Right renal pelvis (tissue), 4 donors: ENCODE measurements around the gene GHRHR. TPM values are rescaled to one million over a fixed set of nuclear protein-coding genes. Genes with fewer than 3 reads are reported as not detected.

Experiments used
- DNase-seq, 4 donors: peaks; one replicate each; pipeline ENCODE4 v3.0.0-alpha.2; 2013; ENCODE audit warnings: low read depth in 4 of 4, low spot score in 3 of 4, missing footprints in 1 of 4
- polyA plus RNA-seq, 4 donors: library from polyadenylated mRNA; unstranded; fragments of 120-200 nt; gene quantifications; one replicate each; pipeline ENCODE4 v1.2.1, GENCODE V29; 2013; ENCODE audit not compliant: insufficient read length in 4 of 4

Gene GHRHR
- polyA plus RNA-seq, 4 donors = 0.32 to 0.37 TPM; not detected in 2

DNA sequence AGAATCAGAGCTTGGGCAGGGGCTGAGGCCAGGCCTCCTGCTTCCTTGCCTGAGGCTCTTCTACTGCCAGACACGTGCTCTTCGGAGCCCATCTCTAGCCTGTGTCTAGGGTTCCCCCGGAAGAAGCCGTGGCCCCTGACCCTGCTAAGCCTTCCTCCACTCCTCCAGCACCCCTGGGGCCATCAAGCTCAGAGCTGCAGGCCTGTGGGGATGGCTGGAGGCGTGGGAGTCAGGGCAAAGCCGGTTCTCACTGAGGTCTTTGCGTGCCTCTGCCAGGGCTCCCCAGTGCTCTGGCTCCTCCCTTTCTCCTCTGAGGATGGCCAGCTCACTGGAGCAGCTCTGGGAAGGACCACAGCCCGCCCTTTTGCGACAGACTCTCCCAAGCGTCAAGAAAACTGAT lies 34.4 kb downstream of the GHRHR start:
- DNase-seq = no peak

DNA sequence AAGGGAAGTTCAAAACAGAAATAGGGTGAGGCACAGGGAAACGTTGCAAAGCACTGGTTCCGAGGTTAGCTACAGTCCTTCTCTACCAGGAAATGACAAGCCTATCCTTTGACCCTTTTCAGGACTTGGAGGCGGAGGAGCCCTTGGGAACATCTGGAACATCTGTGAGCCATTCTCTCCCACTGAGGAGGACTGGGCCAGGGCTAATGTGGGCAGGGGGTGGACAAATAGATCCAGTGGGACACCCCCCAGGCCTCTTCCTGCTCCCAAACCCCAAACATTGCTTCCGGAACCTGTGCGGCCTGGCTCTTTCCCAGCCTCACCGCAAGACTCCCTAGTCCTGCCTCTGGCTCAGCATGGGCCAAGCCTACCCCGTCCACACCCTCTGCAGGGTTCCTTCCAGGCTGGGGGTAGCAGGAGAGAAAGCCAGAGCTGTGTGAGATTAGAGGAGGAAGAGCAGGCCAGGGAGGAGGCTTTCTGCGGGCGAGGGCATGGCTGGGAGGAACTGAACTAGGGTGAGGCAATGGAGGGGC lies 36.5 kb downstream of the GHRHR start:
- DNase-seq = no peak

DNA sequence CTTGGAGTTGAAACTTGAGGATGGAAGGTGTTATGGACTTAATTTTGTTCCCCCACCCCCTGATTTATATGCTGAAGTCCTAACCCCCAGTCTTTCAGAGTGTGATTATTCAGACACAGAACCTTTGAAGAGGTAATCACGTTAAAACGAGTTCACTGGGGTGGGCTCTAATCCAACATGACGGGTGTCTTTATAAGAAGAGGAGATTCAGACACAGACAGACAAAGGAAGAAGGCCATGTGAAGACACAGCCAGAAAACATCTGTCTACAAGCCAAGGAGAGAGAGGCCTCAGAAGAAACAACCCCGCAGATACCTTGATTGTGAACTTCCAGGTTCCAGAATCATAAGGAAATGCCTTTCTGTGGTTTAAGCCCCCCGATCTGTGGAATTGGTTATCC lies 37.0 kb downstream of the GHRHR start:
- no peak for DNase-seq

DNA sequence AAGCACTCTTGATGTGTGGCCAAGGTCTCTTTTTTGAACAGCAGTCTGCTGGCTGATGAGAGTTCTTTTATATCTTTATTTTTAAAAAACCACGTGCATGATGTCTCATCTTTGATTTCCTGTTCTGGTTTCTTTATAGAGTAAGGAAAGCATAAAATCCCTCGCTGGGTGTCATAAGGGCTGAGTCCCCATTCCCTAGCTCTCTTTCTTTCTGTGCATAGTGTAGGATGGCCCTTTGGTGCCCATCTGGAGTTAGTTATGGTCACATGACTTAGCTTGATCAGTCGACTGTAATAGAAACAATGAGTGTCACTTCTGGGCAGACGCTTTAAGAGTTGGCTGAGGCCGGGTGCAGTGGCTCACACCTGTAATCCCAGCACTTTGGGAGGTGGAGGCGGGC lies 38.5 kb downstream of the GHRHR start:
- DNase-seq = no peak

DNA sequence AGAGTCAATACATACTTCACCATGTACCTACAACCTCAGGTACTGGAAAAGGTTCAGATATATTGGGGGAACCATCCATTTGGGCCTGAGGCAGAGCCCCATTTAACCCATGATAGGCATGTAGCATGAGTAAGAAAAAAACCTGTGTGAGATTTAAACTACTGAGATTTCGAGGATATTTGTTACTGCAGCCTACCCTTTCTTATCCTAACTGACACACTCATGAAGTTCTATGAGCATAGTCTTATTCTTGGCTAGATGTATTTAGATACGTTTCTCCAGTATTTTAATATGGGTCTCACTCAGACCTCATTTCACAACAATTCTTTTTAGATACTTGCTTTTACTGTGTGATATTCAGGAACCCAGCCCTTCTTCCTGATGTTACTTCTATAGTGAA lies 39.3 kb downstream of the GHRHR start:
- DNase-seq = no peak

DNA sequence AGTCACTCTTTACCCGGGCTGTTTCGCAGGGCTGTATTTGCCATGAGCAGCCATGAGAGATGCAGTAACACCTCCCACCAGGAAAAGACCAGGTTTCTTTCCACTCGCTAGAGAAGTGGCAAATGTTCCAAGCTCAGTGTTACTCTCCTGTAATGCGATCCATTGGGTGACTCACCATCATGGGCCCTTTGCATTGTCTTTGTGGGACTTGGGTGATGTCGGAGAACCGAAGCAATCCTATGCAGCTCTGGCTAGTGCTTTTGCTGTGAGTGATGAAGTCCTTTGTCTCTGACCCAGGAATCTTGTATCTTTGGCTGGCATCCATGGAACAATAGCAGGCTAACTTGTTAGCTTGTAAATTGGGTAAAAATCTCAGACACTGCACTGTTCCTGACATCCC lies 40.0 kb downstream of the GHRHR start:
- DNase-seq = no peak

DNA sequence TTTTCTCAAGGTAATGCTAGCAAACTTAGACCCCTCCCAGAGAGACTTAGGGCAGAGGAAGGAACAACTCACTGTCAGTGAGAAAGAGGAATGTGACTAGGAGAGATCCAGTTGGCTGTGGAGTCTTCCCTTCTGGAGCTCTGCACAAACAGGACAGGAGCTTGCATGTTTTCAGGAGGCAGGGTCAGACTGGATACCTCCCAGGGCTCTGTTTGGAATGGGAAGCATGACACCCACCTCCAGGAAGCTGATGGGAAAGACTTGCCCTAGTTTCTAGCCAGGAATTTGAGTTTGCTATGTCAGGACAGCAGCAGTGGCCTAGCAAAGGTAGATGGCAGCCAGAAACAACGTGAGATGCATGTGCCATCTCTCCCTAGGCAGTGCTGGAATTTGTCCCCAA lies 40.6 kb downstream of the GHRHR start:
- DNase-seq = no peak

DNA sequence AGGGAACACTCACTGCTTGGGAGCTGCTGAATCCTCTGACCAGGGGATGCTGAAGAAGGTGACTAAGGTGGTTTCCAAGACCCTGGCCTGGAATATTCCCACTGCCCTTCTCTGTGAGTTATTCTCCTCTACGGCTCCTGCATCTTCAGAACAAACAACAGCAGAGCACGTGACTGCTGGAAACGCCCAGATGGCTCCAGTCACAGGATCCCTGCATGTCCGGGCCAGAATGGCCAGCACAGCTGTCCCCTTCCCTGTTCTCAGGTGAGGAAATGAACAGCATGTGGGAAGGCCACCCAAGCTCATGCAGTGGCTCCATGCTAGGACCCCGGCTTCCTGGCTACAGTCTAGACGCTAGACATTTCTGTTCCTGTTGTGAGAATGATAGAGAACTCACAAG lies 43.1 kb downstream of the GHRHR start:
- DNase-seq = no peak

DNA sequence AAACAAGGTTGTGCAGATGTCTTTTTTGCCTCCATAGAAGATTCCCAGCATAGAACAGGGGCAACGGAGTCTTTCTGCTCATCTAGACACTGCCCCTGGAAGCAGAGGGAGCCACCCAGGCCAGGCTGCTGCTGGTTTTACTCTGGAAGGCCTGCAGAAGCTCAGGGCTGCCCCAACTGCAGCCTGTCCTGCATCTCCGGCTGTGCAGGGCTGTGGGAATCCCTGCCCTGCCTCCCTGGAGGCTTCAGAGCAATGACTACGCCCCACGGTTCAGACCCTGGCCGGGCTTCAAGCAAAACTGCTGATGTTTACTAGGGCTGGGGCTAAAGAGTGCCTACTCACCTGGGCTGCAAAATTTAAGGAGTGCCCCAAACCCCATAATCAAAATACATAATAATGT lies 43.9 kb downstream of the GHRHR start:
- DNase-seq = no peak

DNA sequence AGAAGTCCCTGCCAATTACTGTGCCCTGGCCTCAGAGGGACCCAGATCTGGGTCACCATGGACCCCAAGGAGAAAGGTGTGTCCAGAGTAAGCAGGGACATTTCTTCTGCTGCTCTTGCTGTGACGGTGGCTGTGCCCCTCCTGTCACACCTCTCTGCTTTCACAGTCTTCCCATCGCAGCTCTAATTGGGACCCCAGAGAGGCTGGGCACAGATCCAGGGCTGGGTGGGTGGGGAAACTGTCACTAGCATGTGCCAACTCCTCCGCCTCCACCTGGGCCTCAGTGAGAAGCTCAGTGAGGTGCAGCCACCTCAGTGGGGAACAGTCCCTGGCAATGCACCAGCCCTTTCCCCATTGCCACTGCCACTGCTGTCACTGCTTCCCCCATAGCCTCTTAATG lies 51.1 kb downstream of the GHRHR start:
- DNase-seq = no peak

DNA sequence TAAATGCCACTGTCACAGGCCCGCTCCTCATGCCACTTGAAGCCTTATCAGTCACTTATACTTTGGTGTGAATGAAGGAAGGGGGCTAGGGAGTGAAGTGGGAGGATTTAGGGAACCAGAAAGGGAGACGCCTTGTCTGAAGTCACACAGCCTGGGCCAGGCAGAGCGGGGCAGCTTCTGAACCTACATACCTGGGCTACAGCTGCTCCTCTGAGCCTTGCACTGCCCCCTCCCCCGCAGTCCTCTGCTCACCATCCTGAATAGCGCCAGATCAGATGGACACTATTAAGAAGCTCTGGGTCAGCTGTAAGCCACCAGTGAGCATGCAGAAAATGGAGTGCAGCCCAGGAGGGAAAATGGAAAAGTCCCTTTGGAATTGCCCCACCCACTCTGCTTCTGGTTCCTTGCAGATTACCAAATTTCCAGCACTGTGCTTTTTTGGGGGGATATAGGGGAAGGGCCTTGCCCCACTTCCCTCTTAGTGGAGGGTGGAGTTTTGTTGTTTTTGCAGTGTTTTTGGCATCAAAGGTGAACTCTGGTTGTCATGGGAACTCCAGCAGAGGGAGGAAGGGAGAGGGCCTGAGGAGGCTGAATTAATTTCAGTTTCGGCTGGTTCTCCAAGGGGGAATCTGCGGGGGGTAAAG lies 53.4 kb downstream of the GHRHR start:
- DNase-seq = no peak

DNA sequence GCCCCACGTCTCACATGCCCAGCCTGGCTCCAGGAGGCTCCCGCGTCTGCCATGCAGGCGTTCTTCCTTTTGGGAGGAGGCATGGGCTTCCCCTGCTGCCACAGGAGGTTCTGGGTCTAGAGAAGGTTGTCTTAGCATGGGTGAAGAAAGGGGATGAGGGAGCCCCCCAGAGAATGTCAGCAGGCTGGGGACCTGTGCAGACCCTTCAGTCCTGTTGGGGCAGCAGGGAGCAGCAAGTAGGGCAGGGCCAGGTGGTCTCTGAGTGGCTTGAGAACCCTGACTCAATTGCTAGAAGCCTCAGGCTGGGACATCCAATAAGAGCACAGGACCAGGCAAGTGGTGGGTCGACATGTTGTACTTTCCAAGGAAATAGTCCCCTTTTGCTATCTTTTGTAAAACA lies 54.0 kb downstream of the GHRHR start:
- no peak for DNase-seq

DNA sequence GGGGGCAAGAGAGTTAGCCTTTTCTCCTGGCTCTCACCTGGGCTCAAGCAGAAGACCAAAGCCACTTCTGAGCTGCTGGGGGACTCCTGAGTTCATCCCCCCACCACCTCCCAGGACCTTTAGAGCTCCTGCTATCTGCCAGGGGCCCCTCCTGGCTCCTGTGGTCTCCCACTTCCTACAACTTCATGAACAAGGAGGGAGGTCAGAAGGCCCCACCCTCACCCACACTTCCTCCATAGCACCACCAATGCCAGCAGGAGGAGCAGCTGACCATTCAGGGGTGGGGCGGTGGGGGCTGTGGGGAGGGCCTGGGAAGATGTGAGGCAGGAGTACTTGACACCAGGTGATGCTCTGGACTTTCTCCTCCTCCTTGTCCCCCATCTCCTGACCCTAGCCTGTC lies 55.8 kb downstream of the GHRHR start:
- no peak for DNase-seq

DNA sequence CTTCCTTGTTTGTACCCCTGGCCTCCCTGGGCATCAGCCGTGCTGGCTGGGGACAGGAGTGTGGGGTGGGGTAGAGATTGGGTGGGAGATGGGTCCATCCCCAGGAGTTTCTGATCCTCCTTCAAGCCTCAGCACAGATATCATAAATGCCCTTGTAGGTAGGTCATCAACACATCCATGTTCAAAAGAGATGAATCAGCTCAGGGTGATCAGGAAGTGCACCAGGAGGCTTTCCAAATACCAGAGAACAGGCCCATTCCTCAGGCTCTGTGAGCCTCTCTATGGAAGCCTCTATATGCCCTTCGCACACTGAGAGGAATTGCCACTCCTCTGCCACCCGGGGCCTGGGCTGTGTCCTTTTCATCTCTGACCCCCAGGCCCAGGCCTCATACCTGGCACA lies 56.4 kb downstream of the GHRHR start:
- DNase-seq = no peak

DNA sequence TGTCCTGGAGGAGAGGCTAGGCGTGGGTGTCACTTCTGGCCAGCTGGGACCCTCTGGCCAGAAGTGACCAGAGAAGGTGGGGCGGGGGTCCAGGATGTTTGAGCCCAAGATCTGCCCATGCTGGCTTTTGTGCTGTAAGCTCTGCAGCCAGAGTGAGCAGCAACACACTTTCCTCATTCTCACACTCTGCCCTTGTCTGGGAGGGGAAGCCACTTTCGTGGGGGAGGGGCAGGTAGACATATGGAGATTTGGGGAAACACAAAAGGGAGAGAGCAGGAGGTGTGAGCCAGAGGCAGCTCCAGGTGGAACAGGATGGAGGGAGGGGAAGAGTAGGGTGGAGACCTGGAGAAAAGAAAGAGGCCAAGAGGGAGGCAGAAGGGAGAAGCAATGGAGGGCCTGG lies 56.9 kb downstream of the GHRHR start:
- no peak for DNase-seq

DNA sequence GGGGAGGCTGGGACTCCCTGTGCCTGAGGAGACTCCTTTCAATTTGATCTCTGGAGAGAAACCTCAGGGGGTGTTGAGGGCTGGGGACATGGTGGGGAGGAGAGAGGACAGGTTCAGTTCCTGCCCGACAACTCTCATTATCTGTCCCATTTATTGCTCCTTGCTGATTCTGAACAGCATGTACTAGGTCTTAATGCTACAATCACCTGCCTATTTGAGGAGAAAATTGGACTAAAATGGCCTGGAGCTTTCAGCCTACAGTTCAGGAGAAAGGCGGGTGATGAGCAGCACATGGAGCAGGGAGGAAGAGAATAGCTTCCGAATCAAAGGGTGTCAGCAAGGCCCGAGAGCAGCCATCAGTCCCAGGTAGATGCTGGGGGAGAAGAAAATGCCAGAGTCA lies 58.4 kb downstream of the GHRHR start:
- no peak for DNase-seq

DNA sequence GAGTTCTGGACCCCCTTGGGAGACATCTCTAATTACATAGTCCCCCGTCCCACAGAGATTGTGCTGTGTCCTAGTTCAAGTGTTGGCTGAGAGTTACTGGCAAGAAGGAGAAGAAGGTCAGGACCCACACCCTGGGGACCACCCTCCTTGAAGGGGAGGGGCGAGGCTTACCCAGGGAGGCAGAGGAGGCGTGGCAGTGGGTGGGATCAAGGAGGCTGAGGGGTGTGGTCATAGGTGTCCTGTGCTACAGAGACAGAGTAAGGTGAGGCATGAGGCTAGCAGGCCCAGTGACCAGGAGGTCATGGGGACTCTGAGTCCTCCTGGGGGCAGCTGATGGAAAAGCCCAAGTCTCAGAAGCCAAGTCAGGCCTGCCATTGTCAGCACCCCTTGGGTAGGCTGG lies 59.0 kb downstream of the GHRHR start:
- DNase-seq = no peak

DNA sequence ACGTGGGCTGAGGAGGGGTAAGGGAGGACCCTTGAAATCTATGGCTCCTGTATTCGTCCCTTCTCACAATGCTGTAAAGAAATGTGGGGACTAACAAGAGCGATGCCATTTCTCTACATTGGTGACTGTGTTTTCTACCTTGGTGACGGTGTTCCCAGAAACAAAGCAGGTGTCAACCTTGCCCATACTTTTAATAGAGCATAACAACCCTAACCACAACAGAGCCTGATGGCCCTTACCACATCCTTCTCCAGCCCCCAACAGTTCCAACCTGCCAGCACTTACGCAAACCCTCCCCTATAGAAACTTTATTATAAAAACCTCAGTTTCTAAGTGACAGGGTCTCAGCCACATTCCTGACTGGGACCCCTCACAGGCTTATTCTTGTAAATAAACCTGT lies 60.1 kb downstream of the GHRHR start:
- DNase-seq = no peak

DNA sequence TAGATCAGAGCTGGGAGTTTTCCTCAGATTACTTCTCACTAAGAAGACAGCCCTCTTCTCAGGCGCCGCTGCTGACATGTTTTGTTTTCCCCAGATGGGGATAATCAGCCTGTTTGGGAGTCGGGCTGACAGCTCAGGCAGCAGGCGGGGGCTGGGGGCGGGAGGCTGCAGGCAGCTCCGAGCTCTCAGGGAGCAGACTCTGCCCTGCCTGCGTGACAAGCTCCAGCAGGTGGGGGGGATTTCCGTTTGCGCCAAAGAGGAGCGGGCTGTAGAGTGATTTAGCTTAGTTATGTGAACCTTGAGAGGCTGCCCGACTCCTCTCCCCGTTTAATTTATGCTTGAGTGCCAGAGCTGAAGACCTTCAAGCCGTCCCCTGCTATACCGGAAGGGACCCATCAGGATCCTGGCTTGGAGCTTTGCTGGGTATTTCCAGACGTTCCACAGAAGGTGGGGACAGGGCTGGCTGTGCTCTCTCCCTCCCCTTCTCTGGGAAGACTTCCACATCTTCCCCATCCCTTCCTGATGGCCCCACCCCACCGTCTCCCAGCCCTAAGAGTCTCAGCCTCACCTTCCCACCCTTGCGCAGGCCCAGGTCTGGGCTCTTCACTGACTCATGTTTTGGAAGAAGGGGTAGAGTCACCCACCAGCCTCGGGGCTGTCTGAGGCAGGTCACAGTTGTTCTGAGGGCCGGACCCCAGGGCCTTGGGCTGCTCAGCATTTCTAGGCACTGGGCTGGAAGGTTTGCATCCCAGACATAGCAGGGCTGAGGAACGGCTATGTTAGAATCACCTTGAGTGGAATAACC lies 63.6 kb downstream of the GHRHR start:
- peak; percentile 63 to 83 (median 78) for DNase-seq

DNA sequence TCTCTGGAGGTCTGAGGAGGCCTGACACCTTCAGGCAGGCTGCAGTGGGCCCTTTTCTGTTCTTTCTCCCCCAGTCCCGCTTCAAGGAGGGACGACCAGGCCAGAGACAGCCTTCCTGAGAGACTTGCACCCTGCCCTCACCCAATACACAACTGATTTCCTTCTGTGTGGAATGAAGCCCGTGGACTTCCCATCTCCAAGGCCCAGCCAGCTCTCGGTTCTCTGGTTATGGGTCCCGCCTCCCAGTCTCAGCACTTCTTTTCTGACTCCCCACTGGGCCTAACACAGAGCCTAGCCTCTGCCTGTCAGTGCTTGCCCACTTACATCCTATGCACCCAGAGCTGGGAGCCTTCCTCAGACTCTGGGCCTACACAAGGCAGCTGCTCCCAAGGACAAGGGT lies 64.3 kb downstream of the GHRHR start:
- DNase-seq = no peak

DNA sequence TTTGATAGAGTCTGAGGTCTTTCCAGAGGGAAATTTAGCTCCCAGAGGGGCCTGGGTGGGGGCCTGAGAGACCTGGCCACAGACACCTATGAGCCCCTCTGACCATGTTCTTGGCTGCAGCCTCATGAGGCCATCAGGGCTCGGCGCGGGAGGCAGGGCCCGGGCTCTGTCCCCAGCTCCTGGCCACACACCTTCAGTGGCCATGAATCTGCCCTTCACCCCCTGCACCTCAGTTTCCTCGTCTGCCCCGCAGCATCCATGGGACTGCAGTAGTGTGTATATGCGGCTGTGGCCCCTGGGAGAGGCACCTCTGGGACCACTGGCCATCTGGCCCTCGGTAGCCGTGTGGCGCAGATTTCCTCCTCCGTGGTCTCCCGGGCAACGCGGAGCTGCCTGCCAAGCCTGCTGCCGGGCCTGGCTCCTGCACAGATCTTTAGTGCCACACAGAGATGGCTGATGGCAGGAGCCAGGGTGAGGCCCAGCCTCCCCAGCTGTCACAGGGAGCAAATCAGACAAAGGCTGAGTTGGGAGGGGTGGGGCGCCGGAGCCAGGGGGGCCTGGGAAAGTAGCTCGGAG lies 64.8 kb downstream of the GHRHR start:
- no peak for DNase-seq
